Activated naive CD8-positive, alpha-beta T cell treated with anti-CD3 and anti-CD28 coated beads, Interleukin-2, amount 50 U/mL, for 24 hours (primary cell): ENCODE results near the gene ESR1.

Experiments used
- ATAC-seq: fragments of 150-1000 bp; cut with Tn5 transposase; one replicate; pipeline ENCODE4 v1.10.0; 2021
- DNase-seq: peaks from one replicate; pipeline ENCODE4 v3.0.0; 2021
- H3K27ac Mint-ChIP-seq: one replicate; pipeline ENCODE4 v1.8.0; 2021; ENCODE audit warnings: mild to moderate bottlenecking, mixed read lengths
- H3K27me3 Mint-ChIP-seq: one replicate; pipeline ENCODE4 v1.8.0; 2021; ENCODE audit warnings: mixed read lengths
- H3K36me3 Mint-ChIP-seq: one replicate; pipeline ENCODE4 v1.8.0; 2021; ENCODE audit warnings: low read depth, mixed read lengths
- H3K4me1 Mint-ChIP-seq: one replicate; pipeline ENCODE4 v1.8.0; 2021; ENCODE audit warnings: mixed read lengths
- H3K4me3 Mint-ChIP-seq: one replicate; pipeline ENCODE4 v1.8.0; 2021; ENCODE audit warnings: mild to moderate bottlenecking, moderate library complexity, mixed read lengths
- H3K9me3 Mint-ChIP-seq: one replicate; pipeline ENCODE4 v1.8.0; 2021; ENCODE audit warnings: mixed read lengths

ESR1 gene

DNA sequence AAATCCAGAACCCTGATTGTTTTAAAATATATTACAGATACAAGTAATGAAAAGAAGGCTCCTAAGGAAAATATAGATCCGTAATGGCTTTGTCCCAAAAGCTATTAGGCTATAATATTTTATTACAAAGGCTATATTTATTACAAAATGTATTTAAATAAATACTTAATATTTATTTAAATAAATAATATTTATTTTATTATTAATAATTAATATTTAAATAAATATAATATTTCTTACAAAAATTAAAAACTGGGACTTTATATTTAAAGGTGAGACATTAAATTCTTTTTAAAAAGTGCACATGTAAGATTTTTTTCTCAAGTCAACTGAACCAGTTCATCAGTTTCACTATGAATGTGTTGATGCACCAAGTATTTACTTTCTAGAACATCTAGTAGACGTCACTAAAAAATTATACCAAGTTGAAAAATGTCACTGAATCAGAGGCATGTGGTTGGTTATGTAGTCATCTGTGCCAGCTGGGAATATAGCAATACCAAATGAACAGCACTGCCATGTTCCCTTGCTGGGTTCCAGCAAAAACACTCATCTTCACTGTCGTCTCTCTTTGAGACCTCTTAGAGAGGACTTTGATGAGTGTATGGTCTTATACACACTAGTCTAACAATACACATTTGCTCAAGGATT, 278.9 kb downstream of the ESR1 start:
- Mint-ChIP-seq H3K27me3 (peaks cover 5% of the 10 kb centered on the region), H3K4me1 (no peaks in the 10 kb centered on the region), H3K36me3 (no peaks in the 10 kb centered on the region), H3K4me3 (no peak overlapping the region), H3K27ac (no peak overlapping the region), H3K9me3 (peaks cover 6% of the 10 kb centered on the region)
- ATAC-seq (no peak), DNase-seq (no peak)

- no peak overlapping the region for H3K4me3 Mint-ChIP-seq
- no peaks in the 10 kb centered on the region for H3K4me1 Mint-ChIP-seq
- peaks cover 6% of the 10 kb centered on the region for H3K9me3 Mint-ChIP-seq
- no peak for DNase-seq
- ATAC-seq: no peak
- no peak overlapping the region for H3K27ac Mint-ChIP-seq
- H3K27me3 Mint-ChIP-seq: peaks cover 2% of the 10 kb centered on the region
- H3K36me3 Mint-ChIP-seq: no peaks in the 10 kb centered on the region
These were observed 279.6 kb downstream of the ESR1 start for GRCh38 chr6:152087096-152087495.

GRCh38 chr6:152087701-152088100, 280.2 kb downstream of the ESR1 start:
- Mint-ChIP-seq H3K4me1 (no peaks in the 10 kb centered on the region), H3K9me3 (peaks cover 2% of the 10 kb centered on the region), H3K36me3 (no peaks in the 10 kb centered on the region), H3K27me3 (peaks cover 2% of the 10 kb centered on the region), H3K27ac (no peak overlapping the region), H3K4me3 (no peak overlapping the region)
- DNase-seq (no peak), ATAC-seq (no peak)

DNA sequence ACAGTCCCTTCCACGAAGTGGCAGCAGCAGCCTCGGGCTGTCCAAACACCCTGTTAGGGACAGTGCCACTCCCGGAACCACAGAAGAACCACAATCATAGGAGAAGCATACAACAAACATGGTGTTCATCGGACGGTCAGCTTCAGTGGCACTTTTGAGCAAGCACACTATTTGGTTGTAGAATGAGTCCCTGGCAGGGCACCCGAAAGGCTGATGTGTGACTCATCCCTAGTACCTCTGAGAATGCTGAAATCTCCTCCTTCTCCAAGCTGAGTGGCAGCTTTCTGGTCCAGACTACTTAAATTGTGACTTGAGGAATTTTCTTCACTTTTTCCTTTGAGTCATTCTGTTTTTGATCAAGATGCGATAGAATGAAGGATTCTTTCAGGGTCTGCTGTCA, 282.5 kb downstream of the ESR1 start:
- Mint-ChIP-seq H3K36me3 (no peaks in the 10 kb centered on the region), H3K4me1 (peaks cover 2% of the 10 kb centered on the region), H3K4me3 (no peak overlapping the region), H3K9me3 (no peaks in the 10 kb centered on the region), H3K27ac (no peak overlapping the region), H3K27me3 (no peaks in the 10 kb centered on the region)
- no peak for ATAC-seq
- DNase-seq: no peak

DNA sequence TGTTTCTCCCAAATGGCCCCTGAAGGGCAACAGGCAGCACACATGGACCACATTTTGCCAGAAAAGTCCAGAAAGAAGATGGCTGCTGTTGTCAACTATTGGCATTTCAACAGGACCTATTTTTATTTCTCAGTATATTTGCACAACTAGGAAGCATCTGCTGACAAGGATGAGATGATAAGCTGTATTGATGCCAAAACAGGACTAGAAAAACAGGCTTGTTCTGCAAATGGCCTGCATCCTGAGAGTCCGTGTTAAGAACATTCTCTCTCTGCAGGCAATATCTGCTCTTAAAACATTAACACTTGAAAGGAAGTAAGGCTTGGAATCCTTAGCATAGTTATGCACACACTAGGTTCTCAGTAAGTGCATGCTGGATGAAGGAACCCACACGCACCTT, 283.7 kb downstream of the ESR1 start:
- Mint-ChIP-seq H3K27ac (no peak overlapping the region), H3K4me3 (no peak overlapping the region)
- DNase-seq: no peak

DNA sequence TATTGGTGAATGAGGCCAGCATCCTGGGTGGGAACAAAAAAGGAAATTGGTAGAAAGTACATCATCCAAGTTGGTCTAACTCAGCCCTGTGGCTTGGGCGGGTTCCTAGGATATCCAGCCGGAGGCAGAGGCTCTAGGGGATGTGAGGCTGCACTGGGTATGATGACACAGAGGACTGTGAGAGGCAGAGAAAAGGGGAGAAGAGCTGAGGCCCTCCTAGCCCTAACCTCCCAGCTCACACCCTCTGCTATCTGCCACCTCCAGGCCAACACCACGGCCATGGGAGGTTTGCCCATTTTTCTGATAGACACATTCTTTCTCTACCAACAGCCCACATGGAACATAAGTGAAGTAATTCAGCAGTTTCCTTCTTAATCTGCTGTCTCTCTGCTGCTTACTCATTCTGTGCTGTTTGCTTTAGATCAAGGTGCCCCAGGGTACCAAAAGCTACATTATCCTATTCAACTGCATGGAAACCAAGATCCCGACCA, 284.4 kb downstream of the ESR1 start:
- Mint-ChIP-seq H3K4me1 (peaks cover 2% of the 10 kb centered on the region), H3K4me3 (no peak overlapping the region), H3K27ac (no peak overlapping the region), H3K9me3 (no peaks in the 10 kb centered on the region), H3K36me3 (no peaks in the 10 kb centered on the region), H3K27me3 (no peaks in the 10 kb centered on the region)
- no peak for DNase-seq
- no peak for ATAC-seq

More for the DNA sequence above, 283.7 kb downstream of the ESR1 start:
- ATAC-seq: no peak
- Mint-ChIP-seq H3K9me3 (no peaks in the 10 kb centered on the region), H3K36me3 (no peaks in the 10 kb centered on the region), H3K27me3 (no peaks in the 10 kb centered on the region), H3K4me1 (peaks cover 2% of the 10 kb centered on the region)

GRCh38 chr6:152093711-152094110, 286.2 kb downstream of the ESR1 start:
- no peak for DNase-seq

GRCh38 chr6:152094276-152094675, 286.8 kb downstream of the ESR1 start:
- Mint-ChIP-seq H3K27me3 (no peaks in the 10 kb centered on the region), H3K27ac (no peak overlapping the region), H3K36me3 (no peaks in the 10 kb centered on the region), H3K4me1 (peaks cover 2% of the 10 kb centered on the region), H3K9me3 (no peaks in the 10 kb centered on the region), H3K4me3 (no peak overlapping the region)
- DNase-seq (no peak), ATAC-seq (no peak)

More at GRCh38 chr6:152093711-152094110, 286.2 kb downstream of the ESR1 start:
- H3K9me3 Mint-ChIP-seq: no peaks in the 10 kb centered on the region
- H3K27me3 Mint-ChIP-seq: no peaks in the 10 kb centered on the region
- peaks cover 2% of the 10 kb centered on the region for H3K4me1 Mint-ChIP-seq
- H3K36me3 Mint-ChIP-seq: no peaks in the 10 kb centered on the region
- H3K27ac Mint-ChIP-seq: no peak overlapping the region
- ATAC-seq: no peak
- no peak overlapping the region for H3K4me3 Mint-ChIP-seq

- Mint-ChIP-seq H3K9me3 (no peaks in the 10 kb centered on the region), H3K27me3 (no peaks in the 10 kb centered on the region), H3K4me1 (peaks cover 2% of the 10 kb centered on the region), H3K27ac (no peak overlapping the region), H3K4me3 (no peak overlapping the region), H3K36me3 (no peaks in the 10 kb centered on the region)
- peak; percentile 79 for ATAC-seq
- DNase-seq: peak; percentile 7
These were observed 287.6 kb downstream of the ESR1 start for GRCh38 chr6:152094992-152095592.

- Mint-ChIP-seq H3K27me3 (no peaks in the 10 kb centered on the region), H3K27ac (no peak overlapping the region), H3K36me3 (no peaks in the 10 kb centered on the region), H3K9me3 (no peaks in the 10 kb centered on the region), H3K4me3 (no peak overlapping the region), H3K4me1 (peaks cover 2% of the 10 kb centered on the region)
- ATAC-seq (no peak), DNase-seq (no peak)
These were observed 289.5 kb downstream of the ESR1 start for GRCh38 chr6:152096863-152097496.

- Mint-ChIP-seq H3K4me3 (no peak overlapping the region), H3K4me1 (peaks cover 2% of the 10 kb centered on the region), H3K9me3 (no peaks in the 10 kb centered on the region), H3K36me3 (no peaks in the 10 kb centered on the region), H3K27ac (no peak overlapping the region), H3K27me3 (no peaks in the 10 kb centered on the region)
- ATAC-seq (no peak), DNase-seq (no peak)
These were observed 291.2 kb downstream of the ESR1 start for GRCh38 chr6:152098683-152099082.

DNA sequence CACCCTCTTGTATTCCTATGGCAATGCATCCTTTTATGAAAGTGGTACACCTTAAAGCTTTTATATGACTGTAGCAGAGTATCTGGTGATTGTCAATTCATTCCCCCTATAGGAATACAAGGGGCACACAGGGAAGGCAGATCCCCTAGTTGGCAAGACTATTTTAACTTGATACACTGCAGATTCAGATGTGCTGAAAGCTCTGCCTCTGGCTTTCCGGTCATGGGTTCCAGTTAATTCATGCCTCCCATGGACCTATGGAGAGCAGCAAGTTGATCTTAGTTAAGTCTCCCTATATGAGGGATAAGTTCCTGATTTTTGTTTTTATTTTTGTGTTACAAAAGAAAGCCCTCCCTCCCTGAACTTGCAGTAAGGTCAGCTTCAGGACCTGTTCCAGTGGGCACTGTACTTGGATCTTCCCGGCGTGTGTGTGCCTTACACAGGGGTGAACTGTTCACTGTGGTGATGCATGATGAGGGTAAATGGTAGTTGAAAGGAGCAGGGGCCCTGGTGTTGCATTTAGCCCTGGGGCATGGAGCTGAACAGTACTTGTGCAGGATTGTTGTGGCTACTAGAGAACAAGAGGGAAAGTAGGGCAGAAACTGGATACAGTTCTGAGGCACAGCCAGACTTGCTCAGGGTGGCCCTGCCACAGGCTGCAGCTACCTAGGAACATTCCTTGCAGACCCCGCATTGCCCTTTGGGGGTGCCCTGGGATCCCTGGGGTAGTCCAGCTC, 292.1 kb downstream of the ESR1 start:
- ATAC-seq (peak; percentile 17), DNase-seq (no peak)
- H3K36me3 Mint-ChIP-seq: no peaks in the 10 kb centered on the region
- H3K27me3 Mint-ChIP-seq: no peaks in the 10 kb centered on the region
- H3K9me3 Mint-ChIP-seq: no peaks in the 10 kb centered on the region
- H3K4me3 Mint-ChIP-seq: no peak overlapping the region
- peaks cover 2% of the 10 kb centered on the region for H3K4me1 Mint-ChIP-seq
- no peak overlapping the region for H3K27ac Mint-ChIP-seq

- no peak overlapping the region for H3K4me3 Mint-ChIP-seq
- H3K27me3 Mint-ChIP-seq: no peaks in the 10 kb centered on the region
- no peaks in the 10 kb centered on the region for H3K36me3 Mint-ChIP-seq
- DNase-seq (no peak), ATAC-seq (no peak)
- H3K4me1 Mint-ChIP-seq: no peaks in the 10 kb centered on the region
- H3K27ac Mint-ChIP-seq: no peak overlapping the region
- no peaks in the 10 kb centered on the region for H3K9me3 Mint-ChIP-seq
These were observed 292.7 kb downstream of the ESR1 start for GRCh38 chr6:152100183-152100618.

- H3K27me3 Mint-ChIP-seq: peaks cover 3% of the 10 kb centered on the region
- DNase-seq (no peak), ATAC-seq (no peak)
- H3K36me3 Mint-ChIP-seq: no peaks in the 10 kb centered on the region
- no peaks in the 10 kb centered on the region for H3K9me3 Mint-ChIP-seq
- H3K4me3 Mint-ChIP-seq: no peak overlapping the region
- no peak overlapping the region for H3K27ac Mint-ChIP-seq
- H3K4me1 Mint-ChIP-seq: no peaks in the 10 kb centered on the region
These were observed 300.5 kb downstream of the ESR1 start for GRCh38 chr6:152107973-152108372.
